ENCODE measurements around the gene EHD1.

- TF ChIP-seq, protein P1, sequence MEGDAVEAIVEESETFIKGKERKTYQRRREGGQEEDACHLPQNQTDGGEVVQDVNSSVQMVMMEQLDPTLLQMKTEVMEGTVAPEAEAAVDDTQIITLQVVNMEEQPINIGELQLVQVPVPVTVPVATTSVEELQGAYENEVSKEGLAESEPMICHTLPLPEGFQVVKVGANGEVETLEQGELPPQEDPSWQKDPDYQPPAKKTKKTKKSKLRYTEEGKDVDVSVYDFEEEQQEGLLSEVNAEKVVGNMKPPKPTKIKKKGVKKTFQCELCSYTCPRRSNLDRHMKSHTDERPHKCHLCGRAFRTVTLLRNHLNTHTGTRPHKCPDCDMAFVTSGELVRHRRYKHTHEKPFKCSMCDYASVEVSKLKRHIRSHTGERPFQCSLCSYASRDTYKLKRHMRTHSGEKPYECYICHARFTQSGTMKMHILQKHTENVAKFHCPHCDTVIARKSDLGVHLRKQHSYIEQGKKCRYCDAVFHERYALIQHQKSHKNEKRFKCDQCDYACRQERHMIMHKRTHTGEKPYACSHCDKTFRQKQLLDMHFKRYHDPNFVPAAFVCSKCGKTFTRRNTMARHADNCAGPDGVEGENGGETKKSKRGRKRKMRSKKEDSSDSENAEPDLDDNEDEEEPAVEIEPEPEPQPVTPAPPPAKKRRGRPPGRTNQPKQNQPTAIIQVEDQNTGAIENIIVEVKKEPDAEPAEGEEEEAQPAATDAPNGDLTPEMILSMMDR (IDR thresholded peaks at IDR 0.05; ENCODE audit: low read depth, low read length, poor library complexity, severe bottlenecking) = peak; percentile 48
- no peak for TF ChIP-seq EZH2phosphoT487 (IDR thresholded peaks at IDR 0.05; ENCODE audit: borderline replicate concordance, low read length)
Observed at GRCh38 chr11:64861227-64861975, 17.0 kb downstream of the EHD1 start.
